Spinal cord (tissue), 10 donors: Measurements from ENCODE around the gene PRDX2. TPM values are rescaled to one million over a fixed set of nuclear protein-coding genes. Genes with fewer than 3 reads are reported as not detected.

Experiments
- DNase-seq, 6 donors: peaks; one replicate each; pipeline versions ENCODE4 v3.0.0 to v3.0.0-alpha.2; 2013 to 2015; ENCODE audit warnings: low spot score in 6 of 6, low read depth in 4 of 6
- H3K27ac ChIP-seq: one replicate; pipeline ENCODE4 v1.5.1; 2013; ENCODE audit warnings: low read depth, low read length, control low read depth
- H3K27me3 ChIP-seq: one replicate; pipeline ENCODE4 v1.6.1; 2013; ENCODE audit warnings: low read length; ENCODE audit not compliant: control insufficient read depth, insufficient read depth
- H3K36me3 ChIP-seq: one replicate; pipeline ENCODE4 v1.6.1; 2013; ENCODE audit warnings: low read length; ENCODE audit not compliant: control insufficient read depth, insufficient read depth
- H3K4me1 ChIP-seq: one replicate; pipeline ENCODE4 v1.6.1; 2013; ENCODE audit warnings: low read length; ENCODE audit not compliant: control insufficient read depth, insufficient read depth
- H3K4me3 ChIP-seq: one replicate; pipeline ENCODE4 v1.5.1; 2013; ENCODE audit warnings: low read depth, low read length, control low read depth
- H3K9me3 ChIP-seq: one replicate; pipeline ENCODE4 v1.6.1; 2013; ENCODE audit warnings: low read length; ENCODE audit not compliant: control insufficient read depth, insufficient read depth
- WGBS: methylation state at CpG from one replicate; pipeline ENCODE4 v1.1.5; 2013; ENCODE audit warnings: missing lambda C conversion rate; ENCODE audit not compliant: insufficient coverage; 5-methylcytosine and 5-hydroxymethylcytosine counted together
- polyA plus RNA-seq, 2 donors: library from polyadenylated mRNA; unstranded; fragments of 120-200 nt; gene quantifications; one replicate each; pipeline ENCODE4 v1.2.1, GENCODE V29; 2013; ENCODE audit not compliant: insufficient read length in 2 of 2
- total RNA-seq, 2 donors: library from RNA; depleted of rRNA in 1 of 2; stranded (reverse); fragments of 120-200 nt in 1 of 2; fragments of >200 nt in 1 of 2; gene quantifications; one replicate each; pipeline versions ENCODE4 v1.2.3 to v1.2.4, GENCODE V29; 2013 to 2014
- donor health status: healthy.

PRDX2 gene
- total and polyA plus RNA-seq, 4 donors, result 280 to 476 (median 439) TPM

DNA sequence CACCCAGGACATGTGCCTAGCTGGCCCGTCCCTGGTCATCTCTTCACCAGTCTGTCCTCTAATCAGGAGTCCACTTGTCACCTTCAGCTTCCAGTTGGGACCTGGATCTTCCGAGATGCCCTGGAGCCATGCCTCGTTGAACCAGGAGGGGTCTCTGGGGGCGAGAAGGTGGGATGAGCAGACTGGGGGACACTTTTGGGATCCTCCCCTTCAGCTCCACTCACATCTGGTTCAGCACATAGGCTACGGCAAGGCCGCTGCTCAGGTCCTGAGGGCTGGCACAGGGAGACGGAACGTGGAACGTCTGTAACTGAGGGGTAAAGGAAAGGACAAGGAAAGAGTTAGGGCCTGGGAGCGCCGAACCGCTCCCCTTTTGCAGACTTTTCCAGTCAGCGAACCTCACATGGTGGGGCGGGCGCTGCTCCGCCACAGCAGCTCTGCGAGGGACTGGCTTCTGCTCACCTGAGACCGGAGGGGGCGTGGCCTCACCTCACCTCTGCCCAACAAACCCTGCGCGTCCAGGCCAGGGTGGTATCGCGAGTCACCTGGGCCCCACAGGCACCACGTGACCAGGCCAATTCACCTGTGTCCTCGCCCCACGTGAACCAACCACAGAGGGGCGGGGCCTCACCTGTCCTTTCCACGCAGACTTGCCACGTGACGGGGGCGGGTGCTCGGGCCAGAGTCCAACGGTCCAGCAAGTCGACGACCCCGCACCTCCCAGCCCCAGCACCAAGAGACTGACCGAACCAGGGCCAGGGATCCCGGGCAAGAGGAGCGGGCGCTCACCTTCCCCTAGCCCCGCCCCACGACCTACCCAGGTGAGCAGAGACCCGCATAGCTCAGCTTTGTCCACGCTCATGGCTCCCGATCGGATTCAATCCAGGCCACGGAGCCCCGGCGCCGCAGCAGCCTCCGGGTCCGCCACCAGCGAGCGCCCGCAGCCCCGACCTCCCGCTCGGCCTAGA, 26.7 kb downstream of the PRDX2 start, which contains the start of gene HOOK2:
TSS of gene HOOK2 (minus strand) at position 965 of the 968 bp plus-strand sequence. CDS start at position 862, 103 bp downstream.
- Histone ChIP-seq H3K27ac (peak within 1 kb of the TSS; percentile 61), H3K4me3 (peak within 1 kb of the TSS; percentile 85), H3K9me3 (no peaks in the 10 kb centered on the region), H3K27me3 (no peaks in the 10 kb centered on the region), H3K4me1 (peaks cover 42% of the 10 kb centered on the region), H3K36me3 (peaks cover 24% of the 10 kb centered on the region)
- 10% methylated on average over 52 of the region's 58 CpGs for WGBS
- DNase-seq, result peak in 1 of 6 donors; percentile 74

GRCh38 chr19:12773571-12773970, 28.0 kb downstream of the PRDX2 start:
- Histone ChIP-seq H3K4me3 (no peak overlapping the region), H3K9me3 (no peaks in the 10 kb centered on the region), H3K36me3 (peaks cover 26% of the 10 kb centered on the region), H3K27ac (no peak overlapping the region), H3K27me3 (no peaks in the 10 kb centered on the region), H3K4me1 (peaks cover 33% of the 10 kb centered on the region)
- DNase-seq, result no peak
- WGBS, result 92% methylated on average over 2 of the region's 2 CpGs

- Histone ChIP-seq H3K27ac (no peak overlapping the region), H3K36me3 (peaks cover 33% of the 10 kb centered on the region), H3K4me3 (no peak overlapping the region), H3K9me3 (no peaks in the 10 kb centered on the region), H3K4me1 (peaks cover 20% of the 10 kb centered on the region), H3K27me3 (no peaks in the 10 kb centered on the region)
- DNase-seq, result no peak
- 83% methylated on average over 2 of the region's 4 CpGs for WGBS
Observed at GRCh38 chr19:12772323-12772722, 29.3 kb downstream of the PRDX2 start.

GRCh38 chr19:12770922-12771321, 30.7 kb downstream of the PRDX2 start:
- peaks cover 44% of the 10 kb centered on the region for H3K36me3 ChIP-seq
- no peaks in the 10 kb centered on the region for H3K9me3 ChIP-seq
- WGBS, result 99% methylated on average over 6 of the region's 13 CpGs
- DNase-seq, result no peak
- peaks cover 14% of the 10 kb centered on the region for H3K4me1 ChIP-seq
- no peak overlapping the region for H3K4me3 ChIP-seq
- no peaks in the 10 kb centered on the region for H3K27me3 ChIP-seq
- no peak overlapping the region for H3K27ac ChIP-seq

- H3K9me3 ChIP-seq, result no peaks in the 10 kb centered on the region
- no peak overlapping the region for H3K27ac ChIP-seq
- peaks cover 55% of the 10 kb centered on the region for H3K36me3 ChIP-seq
- 17% methylated on average over 37 of the region's 37 CpGs for WGBS
- no peak overlapping the region for H3K4me3 ChIP-seq
- no peaks in the 10 kb centered on the region for H3K27me3 ChIP-seq
- DNase-seq, result peak in 1 of 6 donors; percentile 65
- peaks cover 8% of the 10 kb centered on the region for H3K4me1 ChIP-seq
Observed at GRCh38 chr19:12769689-12770088, 31.9 kb downstream of the PRDX2 start.

GRCh38 chr19:12767666-12768065, 33.9 kb downstream of the PRDX2 start:
- H3K4me3 ChIP-seq, result no peak overlapping the region
- peaks cover 70% of the 10 kb centered on the region for H3K36me3 ChIP-seq
- 92% methylated on average over 15 of the region's 15 CpGs for WGBS
- no peaks in the 10 kb centered on the region for H3K9me3 ChIP-seq
- H3K27ac ChIP-seq, result no peak overlapping the region
- peaks cover 3% of the 10 kb centered on the region for H3K4me1 ChIP-seq
- no peaks in the 10 kb centered on the region for H3K27me3 ChIP-seq
- DNase-seq, result no peak

- H3K4me1 ChIP-seq, result peaks cover 3% of the 10 kb centered on the region
- H3K9me3 ChIP-seq, result no peaks in the 10 kb centered on the region
- no peak overlapping the region for H3K4me3 ChIP-seq
- H3K27ac ChIP-seq, result no peak overlapping the region
- 90% methylated on average over 11 of the region's 11 CpGs for WGBS
- no peaks in the 10 kb centered on the region for H3K27me3 ChIP-seq
- DNase-seq, result no peak
- H3K36me3 ChIP-seq, result peaks cover 72% of the 10 kb centered on the region
Observed at GRCh38 chr19:12767150-12767549, 34.5 kb downstream of the PRDX2 start.

GRCh38 chr19:12766051-12766521, 35.5 kb downstream of the PRDX2 start:
- H3K36me3 ChIP-seq, result peaks cover 70% of the 10 kb centered on the region
- peak in 2 of 6 donors; percentile 86 to 87 for DNase-seq
- no peaks in the 10 kb centered on the region for H3K27me3 ChIP-seq
- H3K4me1 ChIP-seq, result peaks cover 3% of the 10 kb centered on the region
- H3K4me3 ChIP-seq, result peak overlapping the region; percentile 51
- 4% methylated on average over 29 of the region's 30 CpGs for WGBS
- H3K27ac ChIP-seq, result peak overlapping the region; percentile 67
- no peaks in the 10 kb centered on the region for H3K9me3 ChIP-seq

DNA sequence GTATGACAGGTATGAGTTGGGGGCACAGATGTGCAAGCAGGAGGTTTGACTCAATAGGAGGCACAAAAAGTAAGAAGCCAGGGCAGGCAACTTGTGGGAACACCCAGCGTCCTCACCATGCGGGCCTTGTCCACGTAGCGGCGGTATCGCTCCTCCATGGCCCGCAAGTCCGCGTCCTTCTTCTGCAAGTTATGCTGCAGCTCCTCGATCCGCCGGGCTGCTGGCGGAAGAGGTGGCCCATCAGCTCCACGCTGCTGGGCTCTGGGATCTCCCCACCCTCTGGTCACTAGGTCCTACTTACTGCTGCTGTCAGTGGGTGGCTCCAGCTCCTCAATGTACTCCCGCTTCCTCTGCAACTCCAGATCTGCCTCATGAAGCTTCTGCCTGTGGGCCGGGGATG, 36.9 kb downstream of the PRDX2 start:
- Histone ChIP-seq H3K36me3 (peaks cover 60% of the 10 kb centered on the region), H3K27ac (no peak overlapping the region), H3K27me3 (no peaks in the 10 kb centered on the region), H3K9me3 (no peaks in the 10 kb centered on the region), H3K4me3 (no peak overlapping the region), H3K4me1 (peaks cover 3% of the 10 kb centered on the region)
- DNase-seq, result no peak
- WGBS, result 97% methylated on average over 16 of the region's 16 CpGs
